ENCODE results near the gene GLIPR2. TPM values are rescaled to one million over a fixed set of nuclear protein-coding genes. Genes with fewer than 3 reads are reported as not detected.

GLIPR2 gene
- total RNA-seq, 2 donors from 2014 or later: 38.6 to 54.2 TPM

GRCh38 chr9:36132086-36132485, 4.4 kb upstream of the GLIPR2 start:
- 41 to 62% methylated on average over 3 of the region's 3 CpGs for WGBS, 2 experiments (ENCODE audit: insufficient coverage in 1 of 2, insufficient read length in 1 of 2)
- Histone ChIP-seq H3K36me3 (ENCODE audit: control insufficient read depth, insufficient read depth, low read length) (no peaks in the 10 kb centered on the region), H3K27ac (ENCODE audit: low read depth, low read length) (no peak overlapping the region), H3K9ac (ENCODE audit: extremely low read depth, low read length, poor library complexity, severe bottlenecking) (no peak overlapping the region), H3K9me3 (ENCODE audit: control insufficient read depth, low read length) (no peaks in the 10 kb centered on the region), H3K27me3 (ENCODE audit: control insufficient read depth, insufficient read depth, low read length, poor library complexity, severe bottlenecking) (peaks cover 3% of the 10 kb centered on the region), H3K4me1 (ENCODE audit: control insufficient read depth, insufficient read depth, low read length) (no peaks in the 10 kb centered on the region), H3K4me3 (ENCODE audit: low read length) (no peak overlapping the region)
- no peaks in the 10 kb centered on the region for H3K36me3 Mint-ChIP-seq (ENCODE audit: low read depth)
- no peak overlapping the region for H3K4me3 Mint-ChIP-seq
- no peak overlapping the region for H3K27ac Mint-ChIP-seq
- peaks cover 44% of the 10 kb centered on the region for H3K27me3 Mint-ChIP-seq (ENCODE audit: insufficient read depth)
- no peak for TF ChIP-seq CTCF (conservative IDR thresholded peaks at IDR 0.05)
- peaks cover 16% of the 10 kb centered on the region for H3K4me1 Mint-ChIP-seq
- H3K9me3 Mint-ChIP-seq: no peaks in the 10 kb centered on the region
- peak; percentile 20 for DNase-seq

GRCh38 chr9:36134761-36135505, 1.6 kb upstream of the GLIPR2 start:
- H3K36me3 Mint-ChIP-seq (ENCODE audit: low read depth): no peaks in the 10 kb centered on the region
- no peak overlapping the region for H3K4me3 ChIP-seq (ENCODE audit: low read length)
- no peak overlapping the region for H3K9ac ChIP-seq (ENCODE audit: extremely low read depth, low read length, poor library complexity, severe bottlenecking)
- peaks cover 24% of the 10 kb centered on the region for H3K4me1 Mint-ChIP-seq
- no peaks in the 10 kb centered on the region for H3K9me3 ChIP-seq (ENCODE audit: control insufficient read depth, low read length)
- H3K27ac Mint-ChIP-seq: no peak overlapping the region
- no peaks in the 10 kb centered on the region for H3K4me1 ChIP-seq (ENCODE audit: control insufficient read depth, insufficient read depth, low read length)
- H3K36me3 ChIP-seq (ENCODE audit: control insufficient read depth, insufficient read depth, low read length): no peaks in the 10 kb centered on the region
- peaks cover 16% of the 10 kb centered on the region for H3K27me3 ChIP-seq (ENCODE audit: control insufficient read depth, insufficient read depth, low read length, poor library complexity, severe bottlenecking)
- WGBS, 2 experiments (ENCODE audit: insufficient coverage in 1 of 2, insufficient read length in 1 of 2): 33 to 39% methylated on average over 5 to 9 of the region's 9 CpGs
- no peaks in the 10 kb centered on the region for H3K9me3 Mint-ChIP-seq
- H3K4me3 Mint-ChIP-seq: peak overlapping the region; percentile 70
- DNase-seq: peak; percentile 66
- TF ChIP-seq CTCF (conservative IDR thresholded peaks at IDR 0.05): no peak
- no peak overlapping the region for H3K27ac ChIP-seq (ENCODE audit: low read depth, low read length)
- peaks cover 71% of the 10 kb centered on the region for H3K27me3 Mint-ChIP-seq (ENCODE audit: insufficient read depth)

GRCh38 chr9:36135741-36136271, 727 bp upstream of the GLIPR2 start:
- H3K27me3 ChIP-seq (ENCODE audit: control insufficient read depth, insufficient read depth, low read length, poor library complexity, severe bottlenecking): peaks cover 16% of the 10 kb centered on the region
- Mint-ChIP-seq H3K4me3 (peak overlapping the region; percentile 70), H3K9me3 (no peaks in the 10 kb centered on the region), H3K36me3 (ENCODE audit: low read depth) (no peaks in the 10 kb centered on the region), H3K27me3 (ENCODE audit: insufficient read depth) (peaks cover 73% of the 10 kb centered on the region), H3K27ac (no peak overlapping the region), H3K4me1 (peaks cover 24% of the 10 kb centered on the region)
- no peak overlapping the region for H3K9ac ChIP-seq (ENCODE audit: extremely low read depth, low read length, poor library complexity, severe bottlenecking)
- no peaks in the 10 kb centered on the region for H3K36me3 ChIP-seq (ENCODE audit: control insufficient read depth, insufficient read depth, low read length)
- peak overlapping the region; percentile 91 for H3K4me3 ChIP-seq (ENCODE audit: low read length)
- no peaks in the 10 kb centered on the region for H3K4me1 ChIP-seq (ENCODE audit: control insufficient read depth, insufficient read depth, low read length)
- 1 to 3% methylated on average over 17 to 18 of the region's 18 CpGs for WGBS, 2 experiments (ENCODE audit: insufficient coverage in 1 of 2, insufficient read length in 1 of 2)
- peak; percentile 84 for DNase-seq
- TF ChIP-seq CTCF (conservative IDR thresholded peaks at IDR 0.05): no peak
- no peak overlapping the region for H3K27ac ChIP-seq (ENCODE audit: low read depth, low read length)
- no peaks in the 10 kb centered on the region for H3K9me3 ChIP-seq (ENCODE audit: control insufficient read depth, low read length)
